GM12878 (cell line): ENCODE results near the gene NAA20. TPM values are rescaled to one million over a fixed set of nuclear protein-coding genes. Genes with fewer than 3 reads are reported as not detected.

Source experiments
- BHLHE40 ChIP-seq, 2 experiments: fragments of 450-650 bp in 1 of 2; IDR thresholded peaks; 2 replicates each; pipeline ENCODE4 v1.6.1; 2011 to 2017; ENCODE audit warnings: low read depth in 2 of 2, borderline replicate concordance in 1 of 2, improper control_type of control experiment in 1 of 2, low read length in 1 of 2, mild to moderate bottlenecking in 1 of 2
- CBFB ChIP-seq: IDR thresholded peaks from 2 replicates; pipeline ENCODE4 v1.6.1; 2016; ENCODE audit warnings: antibody characterized with exemption, low read depth
- CHD2 ChIP-seq: IDR thresholded peaks from 2 replicates; pipeline ENCODE4 v1.6.1; 2011; ENCODE audit warnings: low read depth, low read length, improper control_type of control experiment, borderline replicate concordance
- CREM ChIP-seq: IDR thresholded peaks from 2 replicates; pipeline ENCODE4 v1.6.1; 2014; ENCODE audit warnings: antibody characterized with exemption, low read depth
- E4F1 ChIP-seq: fragments of 450-650 bp; IDR thresholded peaks from 2 replicates; pipeline ENCODE4 v1.6.1; 2018; ENCODE audit warnings: borderline replicate concordance, mild to moderate bottlenecking; ENCODE audit not compliant: partially characterized antibody
- FOXK2 ChIP-seq: fragments of 450-650 bp; IDR thresholded peaks from 2 replicates; pipeline ENCODE4 v1.6.1; 2017; ENCODE audit warnings: mild to moderate bottlenecking, moderate library complexity
- GABPA ChIP-seq: IDR thresholded peaks from 2 replicates; pipeline ENCODE4 v1.6.1; 2014; ENCODE audit warnings: antibody characterized with exemption, low read depth, mild to moderate bottlenecking, inconsistent platforms
- HCFC1 ChIP-seq: fragments of 150-350 bp; IDR thresholded peaks from 2 replicates; pipeline ENCODE4 v1.6.1; 2014; ENCODE audit warnings: low read length
- HDGF ChIP-seq: fragments of 450-650 bp; IDR thresholded peaks from 2 replicates; pipeline ENCODE4 v1.6.1; 2016; ENCODE audit warnings: antibody characterized with exemption
- IKZF1 ChIP-seq: fragments of 450-650 bp; conservative IDR thresholded peaks from 2 replicates; pipeline ENCODE4 v1.6.1; 2017; ENCODE audit warnings: antibody characterized with exemption, mild to moderate bottlenecking
- IKZF2 ChIP-seq, 2 experiments: fragments of 450-650 bp; IDR thresholded peaks; 2 replicates each; pipeline ENCODE4 v1.6.1; 2017; ENCODE audit warnings: mild to moderate bottlenecking in 2 of 2, moderate library complexity in 2 of 2
- MAX ChIP-seq: IDR thresholded peaks from 2 replicates; pipeline ENCODE4 v1.6.1; 2012; ENCODE audit warnings: low read depth, low read length, improper control_type of control experiment
- MLLT1 ChIP-seq: fragments of 450-650 bp; IDR thresholded peaks from 2 replicates; pipeline ENCODE4 v1.6.1; 2016; ENCODE audit warnings: mild to moderate bottlenecking
- MXI1 ChIP-seq: fragments of 150-350 bp; IDR thresholded peaks from 2 replicates; pipeline ENCODE4 v1.6.1; 2011; ENCODE audit warnings: low read depth, mild to moderate bottlenecking, inconsistent platforms, low read length, improper control_type of control experiment
- NBN ChIP-seq: fragments of 450-650 bp; IDR thresholded peaks from 2 replicates; pipeline ENCODE4 v1.6.1; 2016
- PAX5 ChIP-seq: IDR thresholded peaks from 2 replicates; pipeline ENCODE4 v1.6.1; 2011; ENCODE audit warnings: low read depth, low read length, borderline replicate concordance
- POLR2AphosphoS2 ChIP-seq: IDR thresholded peaks from 2 replicates; pipeline ENCODE4 v1.6.1; 2011; ENCODE audit warnings: low read depth, mild to moderate bottlenecking, low read length, improper control_type of control experiment, moderate library complexity
- POU2F2 ChIP-seq: IDR thresholded peaks from 3 replicates; pipeline ENCODE4 v1.6.1; 2011; ENCODE audit warnings: low read depth, mild to moderate bottlenecking, low read length, borderline replicate concordance
- RB1 ChIP-seq: fragments of 450-650 bp; formaldehyde crosslinking; IDR thresholded peaks from 2 replicates; pipeline ENCODE4 v1.6.1; 2017; ENCODE audit warnings: mild to moderate bottlenecking, borderline replicate concordance
- RBBP5 ChIP-seq: fragments of 200-600 bp; sonication (generic); conservative IDR thresholded peaks from 2 replicates; pipeline ENCODE4 v1.6.1; 2016
- RUNX3 ChIP-seq: IDR thresholded peaks from 2 replicates; pipeline ENCODE4 v1.6.1; 2012; ENCODE audit warnings: low read length, inconsistent platforms
- SIX5 ChIP-seq: IDR thresholded peaks from 2 replicates; pipeline ENCODE4 v1.6.1; 2011; ENCODE audit warnings: mild to moderate bottlenecking, low read depth, low read length, moderate library complexity; ENCODE audit not compliant: severe bottlenecking
- SMAD1 ChIP-seq: fragments of 450-650 bp; IDR thresholded peaks from 2 replicates; pipeline ENCODE4 v1.6.1; 2018; ENCODE audit warnings: mild to moderate bottlenecking, low read depth; ENCODE audit not compliant: partially characterized antibody
- SREBF1 ChIP-seq: IDR thresholded peaks from 2 replicates; pipeline ENCODE4 v1.6.1; 2012; ENCODE audit warnings: mild to moderate bottlenecking, low read length
- YY1 ChIP-seq: IDR thresholded peaks from 2 replicates; pipeline ENCODE4 v1.6.1; 2011; ENCODE audit warnings: low read depth, mild to moderate bottlenecking, low read length
- ZNF207 ChIP-seq: fragments of 450-650 bp; IDR thresholded peaks from 2 replicates; pipeline ENCODE4 v1.6.1; 2014; ENCODE audit warnings: antibody characterized with exemption, mild to moderate bottlenecking, borderline replicate concordance
- polyA plus RNA-seq, 11 experiments: library from polyadenylated mRNA; depleted of rRNA in 4 of 11; unstranded in 6 of 11; stranded (reverse) in 5 of 11; fragments of >200 nt; fragmentation: Nextera tagmentation in 4 of 11; fragmentation: Illumina TruSeq in 1 of 11; extraction: Ambion mirVana in 4 of 11; extraction: Trizol in 1 of 11; gene quantifications; 1 replicate in 1 of 11; 2 replicates in 10 of 11; pipeline versions ENCODE4 v1.2.1 to v1.2.3, GENCODE V29; 2011 to 2016; ENCODE audit warnings: inconsistent platforms in 2 of 11, missing spikeins in 2 of 11, low read depth in 1 of 11
- total RNA-seq, 4 experiments: library from RNA; depleted of rRNA in 3 of 4; stranded (reverse); fragments of >200 nt in 3 of 4; fragmentation: Illumina TruSeq in 1 of 4; extraction: Trizol in 1 of 4; gene quantifications; 2 replicates each; pipeline versions ENCODE4 v1.2.1 to v1.2.3, GENCODE V29; 2013 to 2021

The NAA20 gene
- total and polyA plus RNA-seq, 10 of the 15 experiments (the other 5 are each of a cell fraction or from before 2014, with no cell fraction given), result 48.3 to 366 (median 89.1) TPM

- peak; percentile 91 for TF ChIP-seq IKZF1
- TF ChIP-seq RBBP5, result no peak
- peak; percentile 41 to 61; a peak in 1 of 4 replicates for TF ChIP-seq BHLHE40 (IDR thresholded peaks at IDR 0.05; ENCODE audit: borderline replicate concordance in 1 of 2, low read depth in 2 of 2, low read length in 1 of 2)
- TF ChIP-seq MAX, result peak; percentile 92
- TF ChIP-seq HDGF, result peak; percentile 91
- TF ChIP-seq MXI1, result peak; percentile 100
- TF ChIP-seq MLLT1, result peak; percentile 73
- TF ChIP-seq RB1, result peak; percentile 61; the same call in 1 of the 2 replicates
- peak; percentile 84 for TF ChIP-seq E4F1
- peak; percentile 75; the same call in 1 of the 2 replicates for TF ChIP-seq POLR2AphosphoS2
- peak; percentile 71; the same call in 1 of the 2 replicates for TF ChIP-seq CHD2
- peak; percentile 68; the same call in 1 of the 2 replicates for TF ChIP-seq CREM
- TF ChIP-seq GABPA, result peak; percentile 95
- TF ChIP-seq PAX5, result peak; percentile 73; the same call in 1 of the 2 replicates
- TF ChIP-seq HCFC1, result peak; percentile 81
- peak; percentile 4; the same call in 1 of the 3 replicates for TF ChIP-seq POU2F2
- peak; percentile 51; the same call in 1 of the 2 replicates for TF ChIP-seq SREBF1
- TF ChIP-seq SIX5, result peak; percentile 73
- TF ChIP-seq FOXK2, result peak; percentile 65
- TF ChIP-seq NBN, result peak; percentile 81
- TF ChIP-seq YY1, result peak; percentile 90
- peak; percentile 93 for TF ChIP-seq RUNX3
- no peak for TF ChIP-seq SMAD1
- TF ChIP-seq ZNF207, result peak; percentile 49; the same call in 1 of the 2 replicates
- peak in 1 of 2 experiments; percentile 31; a peak in 1 of 4 replicates for TF ChIP-seq IKZF2 (IDR thresholded peaks at IDR 0.05)
- TF ChIP-seq CBFB, result peak; percentile 81
Observed at GRCh38 chr20:20052074-20052970, 35.2 kb downstream of the NAA20 start, which contains the start of the genes CFAP61 and CRNKL1 (continued).
